Lung (tissue), 12 donors: ENCODE data around the gene PCDHGA1. TPM values are rescaled to one million over a fixed set of nuclear protein-coding genes. Genes with fewer than 3 reads are reported as not detected.
A peak's percentile ranks its signal among the peaks of the same experiment; 100 is the strongest.

ENCODE experiments used
- ATAC-seq: fragments of 200-7000 bp; cut with Tn5 transposase; one replicate; pipeline ENCODE4 v1.9.1; 2020; ENCODE audit warnings: moderate number of reproducible peaks; ENCODE audit not compliant: insufficient read depth, low FRiP score
- DNase-seq, 3 donors: peaks; one replicate each; pipeline ENCODE4 v3.0.0-alpha.2; 2013 to 2017
- H3K27ac ChIP-seq, 2 donors: one replicate each; pipeline ENCODE4 v1.5.1; 2013; ENCODE audit warnings: mild to moderate bottlenecking in 2 of 2, moderate library complexity in 2 of 2, control low read depth in 1 of 2, inconsistent platforms in 1 of 2, low read depth in 1 of 2, low read length in 1 of 2
- H3K27me3 ChIP-seq, 3 donors: one replicate each; pipeline ENCODE4 v1.5.1; 2013; ENCODE audit warnings: low read length in 2 of 3; ENCODE audit not compliant: control insufficient read depth in 3 of 3, insufficient read depth in 3 of 3
- H3K36me3 ChIP-seq, 4 donors: one replicate each; pipeline ENCODE4 v1.5.1; 2013; ENCODE audit warnings: low read length in 4 of 4, mild to moderate bottlenecking in 1 of 4, moderate library complexity in 1 of 4; ENCODE audit not compliant: control insufficient read depth in 4 of 4, insufficient read depth in 4 of 4
- H3K4me1 ChIP-seq, 5 donors: one replicate each; pipeline ENCODE4 v1.5.1; 2013; ENCODE audit warnings: low read length in 5 of 5, mild to moderate bottlenecking in 2 of 5, moderate library complexity in 1 of 5; ENCODE audit not compliant: control insufficient read depth in 5 of 5, insufficient read depth in 5 of 5
- H3K4me3 ChIP-seq: one replicate; pipeline ENCODE4 v1.5.1; 2013; ENCODE audit warnings: mild to moderate bottlenecking, control low read depth, moderate library complexity
- H3K9ac ChIP-seq, 2 donors: one replicate each; pipeline ENCODE4 v1.5.1; 2013; ENCODE audit warnings: low read length in 2 of 2, control low read depth in 1 of 2; ENCODE audit not compliant: insufficient read depth in 1 of 2
- H3K9me3 ChIP-seq, 4 donors: one replicate each; pipeline ENCODE4 v1.5.1; 2013; ENCODE audit warnings: low read length in 3 of 4, mild to moderate bottlenecking in 1 of 4, moderate library complexity in 1 of 4; ENCODE audit not compliant: control insufficient read depth in 4 of 4, insufficient read depth in 3 of 4
- WGBS, 2 donors: extraction: QIAGEN DNeasy Blood & Tissue Kit; methylation state at CpG; one replicate each; pipeline ENCODE4 v1.1.7; 2013; 5-methylcytosine and 5-hydroxymethylcytosine counted together
- polyA plus RNA-seq, 2 donors: library from polyadenylated mRNA; stranded (reverse); fragments of 200-250 nt; gene quantifications; one replicate each; pipeline ENCODE4 v1.2.1, GENCODE V29; 2013
- total RNA-seq, 2 donors: library from RNA; depleted of rRNA in 1 of 2; stranded (reverse); fragments of >200 nt in 1 of 2; gene quantifications; one replicate each; pipeline ENCODE4 v1.2.1, GENCODE V29; 2014 to 2021
- TF ChIP-seq, protein P1 (sequence below): IDR thresholded peaks from 2 replicates; pipeline ENCODE4 v1.5.1; 2012; ENCODE audit warnings: mild to moderate bottlenecking; ENCODE audit errors: control extremely low read depth, extremely low read depth
- donor health status: control.
- donor health status: control.
- donor health status: Bipolar disorder and iron deficiency.
- donor health status: healthy.
- donor health status: DM: yes; HTN: yes; CAD: no.

The PCDHGA1 gene
- total and polyA plus RNA-seq, 4 donors, result 0.15 to 0.71 (median 0.36) TPM

DNA sequence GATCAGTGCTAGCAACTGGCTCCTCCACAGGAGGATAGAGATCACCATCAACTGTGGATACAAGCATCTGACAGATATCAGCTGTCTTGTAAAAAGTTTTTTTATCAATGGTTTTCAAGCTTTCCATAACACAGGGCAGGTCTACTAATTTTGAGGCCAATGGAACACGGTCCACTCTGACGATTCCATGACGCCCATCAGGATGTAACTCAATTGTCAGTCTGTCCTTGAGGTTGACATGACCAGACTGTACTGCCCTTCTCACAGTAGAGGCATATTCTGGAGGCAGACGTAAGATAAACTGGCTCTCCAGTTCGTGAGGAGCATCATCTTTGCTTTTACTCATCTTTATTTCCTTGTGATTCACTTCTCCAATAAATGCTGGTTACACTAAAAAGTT is 10.6 kb upstream of the PCDHGA1 start:
- Histone ChIP-seq H3K9ac (no peak overlapping the region), H3K27ac (peak overlapping the region in 1 of 2 donors; percentile 96), H3K4me1 (peaks cover 0 to 9% (median 0%) of the 10 kb centered on the region in 5 donors), H3K27me3 (no peaks in the 10 kb centered on the region), H3K4me3 (peak overlapping the region; percentile 24), H3K36me3 (peaks cover 0 to 37% (median 21%) of the 10 kb centered on the region in 4 donors), H3K9me3 (peaks cover 25 to 39% (median 32%) of the 10 kb centered on the region in 4 donors)
- no peak for DNase-seq
- no peak for ATAC-seq
- TF ChIP-seq, protein P1, sequence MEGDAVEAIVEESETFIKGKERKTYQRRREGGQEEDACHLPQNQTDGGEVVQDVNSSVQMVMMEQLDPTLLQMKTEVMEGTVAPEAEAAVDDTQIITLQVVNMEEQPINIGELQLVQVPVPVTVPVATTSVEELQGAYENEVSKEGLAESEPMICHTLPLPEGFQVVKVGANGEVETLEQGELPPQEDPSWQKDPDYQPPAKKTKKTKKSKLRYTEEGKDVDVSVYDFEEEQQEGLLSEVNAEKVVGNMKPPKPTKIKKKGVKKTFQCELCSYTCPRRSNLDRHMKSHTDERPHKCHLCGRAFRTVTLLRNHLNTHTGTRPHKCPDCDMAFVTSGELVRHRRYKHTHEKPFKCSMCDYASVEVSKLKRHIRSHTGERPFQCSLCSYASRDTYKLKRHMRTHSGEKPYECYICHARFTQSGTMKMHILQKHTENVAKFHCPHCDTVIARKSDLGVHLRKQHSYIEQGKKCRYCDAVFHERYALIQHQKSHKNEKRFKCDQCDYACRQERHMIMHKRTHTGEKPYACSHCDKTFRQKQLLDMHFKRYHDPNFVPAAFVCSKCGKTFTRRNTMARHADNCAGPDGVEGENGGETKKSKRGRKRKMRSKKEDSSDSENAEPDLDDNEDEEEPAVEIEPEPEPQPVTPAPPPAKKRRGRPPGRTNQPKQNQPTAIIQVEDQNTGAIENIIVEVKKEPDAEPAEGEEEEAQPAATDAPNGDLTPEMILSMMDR, result no peak
- WGBS, 2 donors, result 77% methylated on average over 5 of the region's 5 CpGs

DNA sequence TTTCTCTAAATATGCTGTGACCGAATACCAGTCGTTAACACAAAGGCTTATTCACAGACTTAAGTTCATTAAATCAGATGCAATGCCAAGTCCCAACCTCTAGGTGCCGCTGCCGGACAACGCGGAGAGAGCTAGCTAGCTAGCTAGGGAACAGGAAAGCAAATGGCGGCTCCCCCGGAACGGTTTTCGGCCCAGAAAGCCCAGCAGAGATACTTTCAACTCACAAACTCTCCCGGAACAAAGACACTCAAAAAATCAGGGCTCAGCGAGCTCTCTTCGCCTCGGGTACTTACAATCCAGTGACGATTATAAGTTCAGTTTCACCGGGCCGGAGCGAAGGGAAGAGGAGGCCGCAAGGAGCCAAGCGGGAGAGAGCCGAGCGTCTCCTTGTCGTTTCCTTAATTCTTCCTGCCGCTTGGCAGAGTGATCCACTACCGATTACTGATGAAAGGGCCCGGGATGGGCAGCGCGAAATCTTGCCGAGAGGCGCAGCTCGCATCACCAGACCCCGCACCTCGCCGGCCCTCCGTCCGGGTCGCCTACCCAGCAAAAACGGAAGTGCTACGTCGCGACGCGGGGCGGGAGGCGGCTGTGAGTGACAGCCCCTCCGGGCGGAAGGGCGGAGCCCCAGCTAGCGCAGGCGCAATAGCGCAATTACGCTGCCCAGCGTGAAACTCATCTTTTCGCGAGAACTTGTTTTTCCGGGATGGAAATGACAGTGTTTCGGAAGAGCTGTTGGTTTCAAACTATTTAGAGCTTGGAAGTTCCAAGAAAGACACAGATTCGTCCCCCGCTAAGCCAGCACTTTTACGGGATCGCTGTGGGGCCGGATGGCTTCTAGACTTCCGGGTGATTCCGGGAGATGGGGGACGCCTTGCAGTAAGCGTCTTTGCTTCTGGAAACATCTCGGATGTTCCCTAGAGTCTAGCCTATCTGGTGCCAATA is 9.8 kb upstream of the PCDHGA1 start, which contains the start of gene TAF7:
Gene TAF7 (minus strand): TSS at position 560 of the 945 bp plus-strand sequence. CDS start 740 bp downstream, outside the sequence.
- H3K4me1 ChIP-seq, result peaks cover 0 to 9% (median 0%) of the 10 kb centered on the region in 5 donors
- H3K4me3 ChIP-seq, result peak within 1 kb of the TSS; percentile 74
- peak within 1 kb of the TSS; percentile 95 to 100 for H3K9ac ChIP-seq
- peak within 1 kb of the TSS; percentile 93 to 96 for H3K27ac ChIP-seq
- WGBS, 2 donors, result 1 to 3% methylated on average over 66 to 67 of the region's 67 CpGs
- H3K9me3 ChIP-seq, result peaks cover 22 to 35% (median 26%) of the 10 kb centered on the region in 4 donors
- ATAC-seq (peak; percentile 97), DNase-seq (peak; percentile 96 to 98 (median 97))
- TF ChIP-seq, protein P1, result peak; percentile 77
- no peaks in the 10 kb centered on the region for H3K27me3 ChIP-seq
- peaks cover 0 to 36% (median 17%) of the 10 kb centered on the region in 4 donors for H3K36me3 ChIP-seq

DNA sequence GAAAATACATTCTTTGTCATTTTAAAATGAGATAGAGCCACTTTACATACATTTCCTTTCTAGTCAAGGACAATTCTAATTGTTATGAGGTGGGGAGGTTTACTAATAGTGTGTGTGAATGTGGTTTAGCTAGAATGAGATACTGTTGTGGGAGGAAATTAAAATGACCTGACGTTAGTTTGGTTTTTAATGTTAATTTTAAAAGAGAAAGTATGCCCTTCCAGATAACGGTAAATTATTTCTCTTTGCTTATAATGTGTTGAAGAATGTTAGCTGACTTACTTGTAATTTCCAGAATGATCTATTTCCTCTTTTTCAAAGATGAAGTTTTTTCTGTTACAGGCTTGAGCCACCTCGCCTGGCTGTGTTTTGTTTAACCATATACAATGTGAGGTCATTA is 8.1 kb upstream of the PCDHGA1 start:
- no peak overlapping the region for H3K4me3 ChIP-seq
- H3K27me3 ChIP-seq, result peaks cover 0 to 4% (median 0%) of the 10 kb centered on the region in 3 donors
- H3K9ac ChIP-seq, result no peak overlapping the region
- DNase-seq (no peak), ATAC-seq (no peak)
- peaks cover 0 to 24% (median 15%) of the 10 kb centered on the region in 4 donors for H3K36me3 ChIP-seq
- 86 to 94% methylated on average over 3 of the region's 3 CpGs for WGBS, 2 donors
- TF ChIP-seq, protein P1, result no peak
- H3K9me3 ChIP-seq, result peaks cover 17 to 32% (median 27%) of the 10 kb centered on the region in 4 donors
- no peak overlapping the region for H3K27ac ChIP-seq
- H3K4me1 ChIP-seq, result peaks cover 0 to 9% (median 0%) of the 10 kb centered on the region in 5 donors
